ENCODE results near the gene CBR1. TPM values are rescaled to one million over a fixed set of nuclear protein-coding genes. Genes with fewer than 3 reads are reported as not detected.

The CBR1 gene
- total and polyA plus RNA-seq, 10 of the 15 experiments (the other 5 are each of a cell fraction or from before 2014, with no cell fraction given): 16.9 to 138 (median 57.4) TPM

- TF ChIP-seq ETV6 (conservative IDR thresholded peaks at IDR 0.05 in 1 of 2, IDR thresholded peaks at IDR 0.05 in 1 of 2; ENCODE audit: borderline replicate concordance in 1 of 2, low read depth in 1 of 2) (no peak), IKZF2 (IDR thresholded peaks at IDR 0.05) (no peak), BHLHE40 (IDR thresholded peaks at IDR 0.05; ENCODE audit: borderline replicate concordance in 1 of 2, low read depth in 2 of 2, low read length in 1 of 2) (no peak), NBN (IDR thresholded peaks at IDR 0.05) (no peak)
Measured at GRCh38 chr21:36065497-36066036, 4.3 kb upstream of the CBR1 start (continued).

DNA sequence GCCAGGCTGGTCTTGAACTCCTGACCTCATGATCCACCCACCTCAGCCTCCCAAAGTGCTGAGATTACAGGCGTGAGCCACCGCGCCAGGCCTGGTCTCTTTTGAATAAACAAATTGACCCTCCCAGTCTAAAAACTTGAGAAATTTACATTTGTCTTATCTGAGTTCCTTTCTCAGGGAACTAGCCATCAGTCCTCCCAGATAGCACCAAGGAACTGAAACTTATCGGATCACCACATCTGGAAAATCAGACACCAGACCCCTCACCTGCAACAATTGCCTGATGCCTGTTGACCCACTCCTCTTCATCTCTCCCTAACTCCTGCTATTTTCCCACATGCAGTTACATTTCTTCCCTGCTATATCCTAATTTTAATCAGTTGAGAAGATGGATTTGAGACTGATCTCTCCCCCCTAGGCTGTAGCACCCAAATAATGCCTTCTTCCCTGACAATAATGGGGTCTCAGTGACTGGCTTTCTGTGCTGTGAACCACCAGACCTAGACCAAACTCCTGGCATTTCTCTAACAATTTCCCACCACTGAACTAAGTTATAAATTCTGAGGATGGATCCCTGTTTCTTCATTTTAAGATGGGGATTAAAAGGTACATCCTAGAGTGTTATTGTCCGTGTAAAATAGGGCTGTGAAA lies 951 bp upstream of the CBR1 start:
- BruUV-seq (replicated peaks): no TSS peak
- Histone ChIP-seq H3K36me3 (ENCODE audit: control insufficient read depth in 2 of 2, insufficient read depth in 2 of 2, low read length in 1 of 2) (peaks cover 0 to 3% of the 10 kb centered on the region in 2 experiments; a peak in 1 of 4 replicates), H2AFZ (ENCODE audit: control insufficient read depth, low read depth, low read length) (peak overlapping the region; percentile 80; the same call in 1 of the 2 replicates), H3K27ac (ENCODE audit: control insufficient read depth, insufficient read depth) (no peak overlapping the region), H3K9ac (ENCODE audit: control insufficient read depth, insufficient read depth, low read length) (no peak overlapping the region), H3K4me3 (no peak overlapping the region), H3K4me1 (ENCODE audit: control insufficient read depth, insufficient read depth, low read length) (peaks cover 4% of the 10 kb centered on the region), H4K20me1 (ENCODE audit: control insufficient read depth, insufficient read depth) (no peaks in the 10 kb centered on the region), H3K27me3 (replicated peaks in 1 of 2; ENCODE audit: control insufficient read depth in 2 of 2, insufficient read depth in 2 of 2, low read length in 1 of 2) (no peaks in the 10 kb centered on the region), H3K4me2 (ENCODE audit: control insufficient read depth, insufficient read depth) (no peak overlapping the region), H3K79me2 (ENCODE audit: control insufficient read depth, insufficient read depth, low read length) (peaks cover 5% of the 10 kb centered on the region), H3K9me3 (replicated peaks; ENCODE audit: control insufficient read depth, insufficient read depth, low read length) (peaks cover 6% of the 10 kb centered on the region)
- FAIRE-seq (no peak), DNase-seq (ENCODE audit: low read depth, low spot score) (no peak), ATAC-seq (no peak)
- ChIA-PET SMC1A (ENCODE audit: uncharacterized antibody, unreplicated experiment) (interaction anchor here (1.3 to 1.4 kb wide), 3 partner anchors 19 to 32 kb away, joined by 3 to 4 read pairs (median 3); no protein-coding TSS in a partner anchor), CTCF (no interaction called here), RAD21 (ENCODE audit: unreplicated experiment) (interaction anchor here (1.4 kb wide), 1 partner anchor 9 kb away, joined by 3 read pairs; no protein-coding TSS in a partner anchor), POLR2A (no interaction called here)
- WGBS (ENCODE audit: insufficient coverage, insufficient replicate concordance, low lambda C conversion rate, missing lambda C conversion rate): 90% methylated on average over 5 of the region's 5 CpGs
- intact Hi-C loops (cut with micrococcal nuclease; ENCODE audit: unreplicated experiment): no loop called here
- in situ Hi-C loops (cut with MboI): no loop called here
- TF ChIP-seq CHD2 (IDR thresholded peaks at IDR 0.05; ENCODE audit: borderline replicate concordance, low read depth, low read length): no peak
- TF ChIP-seq SUZ12 (IDR thresholded peaks at IDR 0.05; ENCODE audit: unreplicated experiment): no peak
- TF ChIP-seq NBN (IDR thresholded peaks at IDR 0.05): no peak
- no peak for TF ChIP-seq PAX5 (IDR thresholded peaks at IDR 0.05; ENCODE audit: borderline replicate concordance, low read depth, low read length)
- TF ChIP-seq, protein P1, sequence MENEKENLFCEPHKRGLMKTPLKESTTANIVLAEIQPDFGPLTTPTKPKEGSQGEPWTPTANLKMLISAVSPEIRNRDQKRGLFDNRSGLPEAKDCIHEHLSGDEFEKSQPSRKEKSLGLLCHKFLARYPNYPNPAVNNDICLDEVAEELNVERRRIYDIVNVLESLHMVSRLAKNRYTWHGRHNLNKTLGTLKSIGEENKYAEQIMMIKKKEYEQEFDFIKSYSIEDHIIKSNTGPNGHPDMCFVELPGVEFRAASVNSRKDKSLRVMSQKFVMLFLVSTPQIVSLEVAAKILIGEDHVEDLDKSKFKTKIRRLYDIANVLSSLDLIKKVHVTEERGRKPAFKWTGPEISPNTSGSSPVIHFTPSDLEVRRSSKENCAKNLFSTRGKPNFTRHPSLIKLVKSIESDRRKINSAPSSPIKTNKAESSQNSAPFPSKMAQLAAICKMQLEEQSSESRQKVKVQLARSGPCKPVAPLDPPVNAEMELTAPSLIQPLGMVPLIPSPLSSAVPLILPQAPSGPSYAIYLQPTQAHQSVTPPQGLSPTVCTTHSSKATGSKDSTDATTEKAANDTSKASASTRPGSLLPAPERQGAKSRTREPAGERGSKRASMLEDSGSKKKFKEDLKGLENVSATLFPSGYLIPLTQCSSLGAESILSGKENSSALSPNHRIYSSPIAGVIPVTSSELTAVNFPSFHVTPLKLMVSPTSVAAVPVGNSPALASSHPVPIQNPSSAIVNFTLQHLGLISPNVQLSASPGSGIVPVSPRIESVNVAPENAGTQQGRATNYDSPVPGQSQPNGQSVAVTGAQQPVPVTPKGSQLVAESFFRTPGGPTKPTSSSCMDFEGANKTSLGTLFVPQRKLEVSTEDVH (IDR thresholded peaks at IDR 0.05; ENCODE audit: low read depth, partially characterized antibody): no peak
- TF ChIP-seq MLLT1 (IDR thresholded peaks at IDR 0.05): no peak
- TF ChIP-seq, protein P2, sequence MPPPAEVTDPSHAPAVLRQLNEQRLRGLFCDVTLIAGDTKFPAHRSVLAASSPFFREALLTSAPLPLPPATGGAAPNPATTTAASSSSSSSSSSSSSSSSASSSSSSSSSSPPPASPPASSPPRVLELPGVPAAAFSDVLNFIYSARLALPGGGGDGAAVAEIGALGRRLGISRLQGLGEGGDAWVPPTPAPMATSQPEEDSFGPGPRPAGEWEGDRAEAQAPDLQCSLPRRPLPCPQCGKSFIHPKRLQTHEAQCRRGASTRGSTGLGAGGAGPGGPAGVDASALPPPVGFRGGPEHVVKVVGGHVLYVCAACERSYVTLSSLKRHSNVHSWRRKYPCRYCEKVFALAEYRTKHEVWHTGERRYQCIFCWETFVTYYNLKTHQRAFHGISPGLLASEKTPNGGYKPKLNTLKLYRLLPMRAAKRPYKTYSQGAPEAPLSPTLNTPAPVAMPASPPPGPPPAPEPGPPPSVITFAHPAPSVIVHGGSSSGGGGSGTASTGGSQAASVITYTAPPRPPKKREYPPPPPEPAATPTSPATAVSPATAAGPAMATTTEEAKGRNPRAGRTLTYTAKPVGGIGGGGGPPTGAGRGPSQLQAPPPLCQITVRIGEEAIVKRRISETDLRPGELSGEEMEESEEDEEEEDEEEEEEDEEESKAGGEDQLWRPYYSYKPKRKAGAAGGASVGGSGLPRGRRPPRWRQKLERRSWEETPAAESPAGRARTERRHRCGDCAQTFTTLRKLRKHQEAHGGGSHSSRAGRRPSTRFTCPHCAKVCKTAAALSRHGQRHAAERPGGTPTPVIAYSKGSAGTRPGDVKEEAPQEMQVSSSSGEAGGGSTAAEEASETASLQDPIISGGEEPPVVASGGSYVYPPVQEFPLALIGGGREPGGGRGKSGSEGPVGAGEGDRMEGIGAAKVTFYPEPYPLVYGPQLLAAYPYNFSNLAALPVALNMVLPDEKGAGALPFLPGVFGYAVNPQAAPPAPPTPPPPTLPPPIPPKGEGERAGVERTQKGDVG (CRISPR knock-in tag; IDR thresholded peaks at IDR 0.05): no peak
- TF ChIP-seq USF2 (IDR thresholded peaks at IDR 0.05; ENCODE audit: borderline replicate concordance, low read depth, low read length): no peak
